HG02588 (cell line): Measurements from ENCODE around the gene ZMYND10.
"Not testable (repeated sequence)": the region's sequence is repeated elsewhere in the genome, so short reads cannot be mapped to it uniquely, and the experiment has no call there.

Experiments
- ATAC-seq: cut with Tn5 transposase; IDR thresholded peaks from one replicate; pipeline ENCODE4 v1.9.1; 2021; ENCODE audit warnings: mild to moderate bottlenecking, moderate library complexity; ENCODE audit not compliant: unreplicated experiment

The ZMYND10 gene

DNA sequence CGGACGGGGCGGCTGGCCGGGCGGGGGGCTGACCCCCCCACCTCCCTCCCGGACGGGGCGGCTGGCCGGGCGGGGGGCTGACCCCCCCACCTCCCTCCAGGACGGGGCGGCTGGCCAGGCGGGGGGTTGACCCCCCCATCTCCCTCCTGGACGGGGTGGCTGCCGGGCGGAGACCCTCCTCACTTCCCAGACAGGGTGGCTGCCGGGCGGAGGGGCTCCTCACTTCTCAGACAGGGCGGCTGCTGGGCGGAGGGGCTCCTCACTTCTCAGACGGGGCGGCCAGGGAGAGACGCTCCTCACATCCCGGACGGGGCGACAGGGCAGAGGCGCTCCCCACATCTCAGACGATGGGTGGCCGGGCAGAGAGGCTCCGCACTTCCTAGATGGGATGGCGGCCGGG, 33.5 kb downstream of the ZMYND10 start:
- not testable (repeated sequence) for ATAC-seq

DNA sequence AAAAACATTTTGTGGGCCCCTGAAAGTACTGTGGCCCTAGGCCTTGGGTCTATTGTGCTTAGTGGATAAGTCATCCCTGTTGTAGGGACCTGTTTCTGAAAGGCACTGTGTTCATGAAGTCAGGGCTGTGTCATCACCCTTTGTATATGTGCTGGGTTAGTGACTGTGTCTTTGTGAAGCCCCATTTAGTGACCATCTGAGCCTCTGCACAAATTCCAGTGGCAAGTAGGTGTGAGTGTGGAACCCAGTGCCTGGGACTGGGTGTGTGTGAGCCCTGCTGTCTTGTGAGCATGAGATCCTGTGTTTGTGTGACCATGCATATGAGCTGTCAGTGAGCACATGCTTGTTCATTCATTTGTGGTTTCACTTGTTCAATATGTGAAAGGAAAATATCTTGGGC, 40.9 kb downstream of the ZMYND10 start:
- ATAC-seq, result no peak

DNA sequence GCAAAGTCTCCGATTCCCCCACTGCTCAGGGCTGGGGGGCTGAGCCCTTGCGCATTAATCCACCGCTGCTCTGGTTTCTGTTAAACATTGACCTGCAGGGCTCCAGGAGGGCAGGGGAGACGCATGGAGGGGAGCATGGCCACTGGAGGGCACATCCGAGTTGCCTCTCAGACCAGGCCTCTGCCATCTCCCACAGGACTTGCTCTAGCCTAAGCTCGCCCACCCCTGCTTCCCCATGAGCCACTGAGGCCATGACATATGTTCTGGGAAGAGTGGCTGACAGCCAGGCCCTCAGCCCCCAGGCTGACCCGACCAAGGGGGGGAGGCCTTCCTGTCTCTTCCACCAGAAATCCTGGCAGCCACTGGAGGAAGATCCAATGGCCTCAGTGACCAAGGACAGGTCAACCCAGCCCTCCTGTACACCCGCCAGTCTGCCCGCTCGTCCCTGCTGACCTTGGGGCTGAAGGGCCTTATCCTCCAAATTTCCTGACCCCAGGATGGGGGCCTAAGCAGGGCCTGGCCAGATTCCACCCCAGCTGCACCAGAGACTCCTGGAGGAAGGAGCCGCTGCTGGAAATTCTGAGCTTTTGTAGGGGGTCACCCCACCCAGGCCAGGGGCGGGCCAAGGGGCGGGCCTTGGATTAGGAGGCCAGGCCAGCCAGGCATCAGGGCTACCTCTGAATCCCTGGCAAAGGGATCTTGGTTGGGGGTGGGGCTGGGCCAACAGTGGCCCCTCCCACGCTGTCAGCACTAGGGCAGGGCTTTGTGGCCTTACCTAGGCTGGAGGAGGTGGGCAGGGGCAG, 42.3 kb downstream of the ZMYND10 start, which contains the start of gene HYAL1:
Gene HYAL1, minus strand, starts transcription at position 562 of the 803 bp plus-strand sequence. CDS start 618 bp downstream, outside the sequence.
- no peak for ATAC-seq

DNA sequence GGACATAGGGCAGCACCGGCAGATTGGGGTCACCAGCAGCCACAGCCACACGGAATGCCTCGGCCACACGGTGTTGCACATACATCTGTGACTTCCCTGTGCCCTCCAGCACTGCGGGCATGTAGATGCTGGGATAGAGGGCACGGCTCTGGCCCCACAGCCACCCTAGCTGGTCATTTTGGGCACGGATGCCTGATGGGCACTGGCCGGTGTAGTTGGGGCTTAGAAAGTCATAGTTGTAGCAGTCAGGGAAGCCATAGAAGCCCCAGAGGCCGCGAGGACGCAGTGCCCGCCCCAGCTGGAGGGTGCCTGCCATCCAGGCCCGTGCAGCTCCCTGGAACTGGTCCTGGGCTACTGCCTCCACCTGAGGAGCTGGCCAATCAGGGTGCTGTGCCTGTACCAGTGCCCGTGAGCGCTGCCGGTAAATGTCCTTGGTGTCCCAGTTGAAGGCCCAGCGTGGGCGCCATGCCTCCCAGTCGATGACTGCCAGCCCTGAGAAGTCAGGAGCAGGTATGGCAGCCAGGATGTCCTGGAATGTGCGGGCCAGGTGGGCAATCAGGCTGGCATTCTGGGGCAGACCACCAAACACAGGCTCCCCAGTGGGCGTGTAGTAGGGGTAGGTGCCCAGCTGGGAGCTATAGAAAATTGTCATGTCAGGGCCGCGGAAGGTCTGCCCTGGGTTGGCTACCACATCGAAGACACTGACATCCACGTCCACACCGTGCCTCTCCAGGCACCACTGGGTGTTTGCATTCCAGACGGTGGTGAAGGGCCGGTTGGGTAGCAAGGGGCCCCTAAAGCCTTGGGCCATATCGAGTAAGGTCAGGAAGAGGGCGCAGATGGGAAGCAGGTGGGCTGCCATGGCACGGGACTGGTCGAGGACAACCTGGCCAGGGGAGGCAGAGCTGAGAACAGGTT, 43.2 kb downstream of the ZMYND10 start:
- ATAC-seq, result no peak

DNA sequence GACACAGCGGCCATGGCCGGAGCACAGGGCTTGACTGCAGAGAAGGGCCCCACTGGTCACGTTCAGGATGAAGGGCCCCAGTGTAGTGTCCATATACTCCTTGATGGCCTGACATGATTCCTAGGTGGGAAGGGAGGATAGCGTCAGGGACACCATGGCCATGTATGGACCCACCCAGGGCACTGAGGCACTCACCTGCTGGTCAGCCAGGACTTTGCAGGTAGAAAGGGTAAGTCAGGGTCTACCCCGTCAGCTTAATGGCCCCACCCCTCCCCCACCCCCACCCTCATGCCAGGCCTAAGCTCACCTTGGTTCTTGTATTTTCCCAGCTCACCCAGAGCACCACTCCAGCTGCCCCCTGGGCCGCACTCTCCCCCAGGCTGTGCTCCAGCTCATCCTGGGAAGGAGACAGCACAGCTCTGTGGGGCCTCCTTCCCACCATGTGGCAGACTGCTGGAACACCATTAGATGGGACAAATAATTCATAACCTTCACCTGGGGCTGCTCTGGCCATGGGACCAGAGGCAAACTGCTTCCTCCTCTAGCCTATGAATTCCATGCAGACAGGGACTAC, 44.8 kb downstream of the ZMYND10 start:
- ATAC-seq, result no peak

DNA sequence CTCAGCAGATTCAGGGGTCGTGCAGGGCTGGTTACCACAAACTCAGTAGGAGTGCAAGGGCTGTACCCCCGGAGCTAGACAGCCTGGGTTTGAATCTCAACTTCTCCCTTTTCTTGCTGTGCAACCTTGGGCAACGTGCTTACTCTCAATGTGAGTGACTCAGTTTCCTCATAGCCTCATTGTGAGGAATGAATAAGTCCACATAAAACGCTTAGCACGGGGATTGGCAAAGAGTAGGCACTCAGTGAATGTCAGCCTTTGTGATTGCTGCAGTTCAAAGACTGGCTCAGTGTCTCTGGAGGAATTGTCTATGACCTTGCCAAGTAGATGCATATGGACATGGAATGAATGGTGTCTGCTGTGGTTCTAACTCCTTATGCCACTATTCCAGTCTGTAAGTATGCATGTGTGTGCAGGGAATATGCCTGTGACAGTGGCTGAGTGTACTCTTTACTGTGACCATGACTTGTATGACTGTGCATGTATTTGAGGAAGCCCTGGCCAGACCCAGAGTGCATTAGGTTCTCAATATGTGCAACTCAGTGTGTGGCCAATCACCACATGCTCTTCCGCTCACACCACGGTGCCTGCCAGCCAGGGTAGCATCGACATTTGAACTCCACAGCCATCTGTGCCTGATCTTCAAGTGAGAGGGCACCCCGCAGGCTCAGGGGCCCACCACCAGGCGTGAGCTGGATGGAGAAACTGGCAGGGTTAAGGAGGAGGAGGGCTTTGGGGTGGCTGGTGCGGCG, 45.4 kb downstream of the ZMYND10 start:
- no peak for ATAC-seq

DNA sequence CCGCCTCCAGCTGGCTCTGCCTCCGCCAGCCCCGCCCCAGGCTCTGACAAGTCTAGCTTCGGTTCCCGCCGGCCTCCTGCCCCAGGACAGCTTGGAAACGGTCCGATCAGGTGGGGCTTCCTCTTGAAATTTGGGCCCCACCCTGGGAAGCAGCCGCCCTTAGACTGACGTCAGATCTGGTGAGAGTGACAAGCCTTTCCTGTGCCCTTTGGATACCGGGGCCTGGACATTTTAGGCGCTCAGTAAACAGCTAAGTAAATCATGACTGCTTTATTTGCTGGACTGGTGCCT, 45.9 kb downstream of the ZMYND10 start:
- ATAC-seq, result no peak

DNA sequence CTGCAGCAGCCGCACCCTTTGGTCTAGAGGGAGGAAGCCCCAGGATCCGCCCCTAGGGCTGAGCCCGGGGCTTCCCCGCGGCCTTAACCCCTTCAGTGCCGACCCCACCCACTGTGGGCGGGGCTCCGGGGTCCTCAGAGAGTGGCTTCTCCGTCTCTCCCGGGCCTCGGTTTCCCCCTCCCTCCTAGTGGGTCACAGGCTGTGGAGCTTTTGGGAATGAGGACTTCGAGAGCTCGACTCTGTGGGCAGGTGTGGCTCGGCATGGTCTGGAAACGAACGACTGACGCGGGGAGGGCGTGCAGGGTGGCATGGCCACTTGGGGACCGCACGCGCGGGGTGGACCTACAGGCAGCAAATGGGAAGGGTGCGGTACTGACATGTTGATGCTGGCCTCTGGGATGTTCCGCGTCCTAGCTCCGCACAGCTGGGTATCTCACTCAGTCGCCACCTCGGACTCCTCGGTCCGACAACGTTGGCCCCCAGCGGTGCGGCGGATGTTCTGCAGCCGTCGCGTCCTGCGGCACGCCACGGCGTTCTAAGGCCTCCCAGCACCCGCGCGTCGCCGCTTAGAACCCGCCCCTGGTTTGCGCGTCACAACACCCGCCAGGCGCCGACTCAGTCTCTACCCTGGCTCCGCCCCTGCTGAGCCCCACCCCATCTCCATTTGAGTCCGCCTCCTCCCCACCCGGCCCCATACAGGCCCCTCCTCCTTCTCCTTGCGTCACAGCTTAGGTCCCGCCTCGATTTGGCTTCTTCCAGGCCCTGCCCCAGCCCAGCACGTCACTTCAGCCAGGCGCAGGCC, 46.5 kb downstream of the ZMYND10 start, which contains the start of the genes HYAL3 and NAA80:
Gene HYAL3, minus strand, starts transcription at position 570 of the 802 bp plus-strand sequence. CDS start 3,803 bp downstream, outside the sequence.
Gene NAA80, minus strand, starts transcription at position 570 of the 802 bp plus-strand sequence. CDS start 1,942 bp downstream, outside the sequence.
- peak; percentile 86 for ATAC-seq

DNA sequence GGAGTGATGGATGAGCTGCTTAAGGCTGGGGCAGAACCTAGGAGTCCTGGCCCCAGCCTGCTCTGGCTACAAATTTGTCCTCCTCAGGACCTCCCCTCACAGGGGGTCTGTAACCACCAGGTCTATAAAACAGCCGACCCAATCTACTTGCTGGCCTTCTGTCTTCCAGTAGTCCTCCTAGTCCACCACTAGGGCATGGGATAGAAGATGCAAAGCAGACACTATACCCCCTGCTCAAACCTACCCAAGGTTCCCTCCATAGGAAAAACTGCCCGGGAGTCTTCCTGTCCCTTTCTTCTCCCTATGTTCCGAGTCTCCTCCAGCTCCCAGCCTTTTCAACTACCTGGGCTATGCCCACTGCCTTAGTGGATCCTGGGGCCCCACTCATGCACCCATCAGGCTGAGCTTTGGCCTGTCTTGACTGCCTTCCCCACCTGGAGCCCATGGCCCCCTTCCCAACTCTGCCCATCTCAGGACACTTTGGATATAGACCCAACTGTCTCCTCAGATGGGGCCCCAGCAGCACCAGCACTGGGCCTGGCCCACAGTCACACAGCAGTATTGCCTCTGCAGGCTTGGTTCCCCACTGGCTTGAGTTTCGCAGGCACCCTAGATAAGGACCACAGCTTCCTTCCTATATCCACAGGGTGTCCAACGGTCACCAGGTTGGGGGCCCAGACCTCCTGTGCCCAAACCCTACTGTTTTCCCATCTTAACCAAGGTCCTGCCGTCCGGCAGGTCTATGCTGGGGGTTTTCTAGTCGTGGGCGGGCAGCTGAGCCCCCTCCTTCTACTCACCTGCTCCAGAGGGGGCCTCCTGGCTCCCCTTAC, 47.4 kb downstream of the ZMYND10 start:
- ATAC-seq, result no peak

DNA sequence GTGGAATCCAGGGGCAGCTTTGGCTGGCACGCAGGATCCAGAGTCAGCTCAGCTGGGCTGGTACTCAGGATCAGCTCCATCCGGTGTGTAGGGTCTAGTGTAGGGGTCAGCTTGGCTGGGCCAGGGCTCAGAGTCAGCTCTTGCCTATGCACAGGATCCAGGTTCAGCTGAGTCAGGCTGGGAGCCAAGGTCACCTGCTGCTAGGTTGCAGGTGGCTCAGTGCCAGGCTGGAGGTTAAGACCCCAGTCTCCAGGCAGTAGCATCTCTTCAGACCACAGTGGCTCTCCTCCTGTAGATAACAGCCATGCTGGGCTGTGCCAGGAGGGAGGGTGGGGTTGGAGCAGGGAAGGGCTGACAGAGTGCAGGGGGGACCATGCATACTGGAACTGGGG, 48.2 kb downstream of the ZMYND10 start:
- ATAC-seq, result no peak

DNA sequence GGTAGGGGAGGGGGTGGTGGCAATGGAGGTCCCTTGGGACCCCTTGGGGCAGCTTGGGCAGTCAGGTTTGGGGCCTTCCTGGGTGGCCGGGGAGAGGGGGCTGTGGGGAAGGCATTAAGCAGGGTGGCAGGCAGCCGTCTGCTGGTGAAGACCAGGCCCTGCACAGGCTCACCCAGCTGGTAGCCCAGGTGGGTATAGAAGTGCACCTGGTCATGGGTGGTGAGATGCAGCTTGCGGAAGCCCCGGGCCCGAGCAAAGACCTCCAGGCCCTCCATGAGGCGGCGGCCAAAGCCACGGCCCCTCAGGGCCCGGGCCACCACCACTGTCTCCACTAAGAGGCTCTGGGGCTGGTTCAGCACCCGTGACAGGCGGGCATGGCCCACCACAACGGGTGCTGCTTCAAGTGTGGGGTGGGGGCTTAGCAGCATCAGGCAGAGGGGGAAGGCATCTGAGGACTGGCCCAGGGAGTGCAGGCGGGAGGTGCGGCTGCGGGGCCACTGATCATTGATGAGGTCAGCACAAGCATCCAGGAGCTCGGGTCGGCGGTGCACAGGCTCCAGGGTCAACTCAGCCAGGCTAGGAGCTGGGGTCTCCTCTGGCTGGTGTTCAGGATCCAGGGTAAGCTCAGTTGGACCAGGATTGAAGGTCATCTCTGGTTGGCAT, 48.7 kb downstream of the ZMYND10 start:
- no peak for ATAC-seq

DNA sequence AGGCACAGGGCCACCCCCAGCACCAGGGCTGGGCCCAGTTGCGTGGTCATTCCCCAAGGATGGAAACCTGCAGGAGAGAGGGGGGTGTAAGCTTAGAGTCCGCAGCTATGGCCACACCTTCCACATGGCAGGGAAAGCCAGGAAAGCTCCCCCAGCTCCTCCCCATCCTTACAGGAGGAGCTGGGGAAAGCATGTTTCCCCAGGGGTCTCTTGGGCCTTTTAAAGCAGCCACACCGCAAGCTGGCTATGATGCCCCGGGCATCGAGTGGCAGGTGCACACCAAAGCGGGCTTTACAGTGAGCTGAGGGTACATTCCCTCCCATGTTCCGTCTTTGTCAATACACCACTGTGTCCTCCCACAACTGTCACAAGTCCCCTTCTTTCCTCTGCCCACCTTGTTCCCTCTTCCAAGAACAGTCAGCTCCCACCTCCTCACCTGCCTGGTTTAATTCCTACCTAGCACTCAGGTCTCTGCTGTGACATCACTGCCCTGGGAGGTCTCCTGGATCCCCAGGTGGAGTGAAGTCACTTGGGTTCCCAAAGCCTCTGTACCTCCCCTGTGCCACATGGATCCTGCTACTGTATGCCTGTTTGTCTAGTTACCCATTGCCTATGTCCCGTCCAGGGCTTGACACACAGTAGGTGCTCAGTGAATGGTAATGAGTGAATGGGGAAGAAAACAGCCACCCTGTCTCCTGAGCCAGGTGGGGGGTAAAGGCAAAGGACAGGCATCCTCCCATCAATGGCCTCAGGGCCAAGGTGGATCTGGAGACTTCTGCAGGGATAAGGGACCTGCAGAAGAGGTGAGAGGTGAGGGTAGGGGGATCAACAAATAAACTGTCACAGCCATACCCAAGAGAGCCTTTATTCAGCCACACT, 49.7 kb downstream of the ZMYND10 start:
- ATAC-seq, result no peak

DNA sequence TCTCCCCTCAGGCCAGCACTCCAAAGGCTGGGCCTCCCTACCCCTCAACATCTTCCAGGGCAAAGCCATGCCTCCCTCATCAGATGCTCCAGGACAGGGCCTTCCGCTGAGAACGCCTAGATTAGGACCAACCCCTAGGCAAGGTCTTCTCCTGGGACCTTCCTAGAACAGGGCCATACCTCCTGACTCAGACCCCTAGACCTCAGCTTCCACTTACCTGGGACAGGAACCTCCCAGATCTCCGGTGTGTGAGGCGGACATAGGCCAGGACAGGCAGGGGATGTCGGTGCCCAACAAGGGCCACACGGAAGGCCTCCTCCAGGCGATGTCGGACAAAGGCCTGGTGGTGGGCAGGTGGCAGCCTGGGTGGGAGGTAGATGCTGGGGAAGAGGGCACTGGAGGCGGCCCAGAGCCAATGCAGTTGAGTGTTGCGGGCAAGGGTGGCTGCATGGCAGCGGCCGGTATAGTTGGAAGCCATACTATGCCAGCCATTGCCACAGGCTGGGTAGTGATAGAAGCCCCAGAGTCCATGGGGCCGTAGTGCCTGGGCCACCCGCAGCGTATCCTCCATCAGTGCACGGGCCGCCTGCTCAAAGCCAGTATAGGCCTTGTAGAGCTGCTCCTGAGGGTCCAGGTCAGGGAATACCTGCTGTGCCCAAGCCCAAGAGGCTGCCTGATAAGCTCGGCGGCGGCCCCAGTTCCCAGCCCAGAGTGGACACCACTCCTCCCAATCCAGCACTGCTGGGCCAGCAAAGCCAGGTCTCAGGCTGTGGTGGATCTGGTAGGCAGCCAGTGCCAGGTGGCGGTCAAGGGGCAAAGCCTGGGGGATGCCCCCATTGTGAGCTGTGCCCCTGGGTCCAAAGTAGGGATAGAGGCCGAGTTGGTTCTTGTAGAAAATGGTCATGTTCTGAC, 50.8 kb downstream of the ZMYND10 start:
- no peak for ATAC-seq

DNA sequence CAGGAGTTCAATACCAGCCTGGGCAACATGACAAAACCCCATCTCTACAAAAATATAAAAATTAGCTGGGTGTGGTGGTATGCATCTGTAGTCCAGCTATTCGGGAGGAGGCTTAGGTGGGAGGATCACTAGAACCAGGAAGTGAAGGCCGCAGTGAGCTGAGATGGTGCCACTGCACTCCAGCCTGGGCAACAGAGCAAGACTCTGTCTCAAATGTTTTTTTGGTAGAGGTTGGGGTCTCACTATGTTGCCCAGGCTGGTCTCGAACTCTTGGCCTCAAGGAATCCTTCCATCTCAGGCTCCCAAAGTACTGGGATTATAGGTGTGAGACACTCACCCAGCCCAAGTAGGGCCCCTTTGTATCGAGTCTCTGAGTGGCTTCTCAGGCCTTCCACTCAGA, 51.4 kb downstream of the ZMYND10 start:
- no peak for ATAC-seq

DNA sequence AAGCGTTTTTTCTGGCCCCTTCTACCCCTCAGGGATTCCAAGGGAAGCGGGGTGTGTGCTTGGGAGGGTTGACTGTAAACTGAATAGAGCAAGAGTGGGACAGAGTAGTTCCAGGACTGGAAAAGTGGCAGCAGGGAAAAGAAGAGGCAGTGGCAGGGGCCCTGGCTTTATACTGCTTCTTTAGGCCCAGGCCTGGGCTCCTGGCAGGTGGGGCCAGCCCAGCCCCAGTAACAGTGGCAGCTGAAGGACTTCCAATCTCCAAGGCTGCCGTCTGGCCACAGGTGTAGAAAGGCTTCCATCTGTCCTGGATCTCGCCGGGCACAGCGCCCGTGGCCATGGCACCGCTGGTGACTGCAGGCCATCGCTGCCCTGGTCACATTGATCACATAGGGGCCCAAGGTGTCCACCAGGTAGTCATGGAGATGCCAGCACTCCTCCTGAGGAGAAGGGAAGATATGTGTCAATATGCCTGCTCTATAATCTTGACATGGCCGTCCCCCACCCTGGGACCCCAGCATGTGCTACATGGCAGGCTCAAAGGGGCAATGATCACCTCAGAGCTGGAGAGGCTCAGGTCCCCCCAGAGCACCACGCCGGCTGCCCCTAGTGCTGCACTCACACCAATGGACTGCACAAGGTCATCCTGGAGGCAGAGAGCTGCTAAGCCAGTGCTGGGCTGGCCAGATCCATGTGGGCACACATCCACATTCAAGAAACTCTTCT, 52.3 kb downstream of the ZMYND10 start:
- no peak for ATAC-seq
